Right lobe of liver (tissue), 6 donors: ENCODE data around the gene CDH3. TPM values are rescaled to one million over a fixed set of nuclear protein-coding genes. Genes with fewer than 3 reads are reported as not detected.

ENCODE experiments used
- ATAC-seq, 4 donors: fragments of 200-7000 bp; cut with Tn5 transposase; one replicate each; pipeline ENCODE4 v1.9.1; 2020; ENCODE audit warnings: mild to moderate bottlenecking in 4 of 4, moderate library complexity in 4 of 4
- DNase-seq, 3 donors: peaks; one replicate each; pipeline ENCODE4 v3.0.0-alpha.2; 2020
- H3K27ac ChIP-seq, 3 donors: fragments of 200-600 bp; one replicate each; pipeline ENCODE4 v1.8.0; 2022
- H3K27me3 ChIP-seq, 2 donors: fragments of 200-600 bp; one replicate each; pipeline ENCODE4 v1.8.0; 2022
- H3K36me3 ChIP-seq, 4 donors: fragments of 200-600 bp; sonication (generic) in 1 of 4; one replicate each; pipeline versions ENCODE4 v1.5.1 to v1.8.0; 2017 to 2022; ENCODE audit warnings: control low read depth in 1 of 4
- H3K4me1 ChIP-seq, 4 donors: fragments of 200-600 bp; sonication (generic) in 1 of 4; one replicate each; pipeline versions ENCODE4 v1.5.1 to v1.8.0; 2017 to 2022; ENCODE audit warnings: control low read depth in 1 of 4
- H3K4me3 ChIP-seq, 3 donors: fragments of 200-600 bp; one replicate each; pipeline ENCODE4 v1.8.0; 2022
- H3K9me3 ChIP-seq, 4 donors: fragments of 200-600 bp; sonication (generic) in 1 of 4; one replicate each; pipeline versions ENCODE4 v1.5.1 to v1.8.0; 2017 to 2022; ENCODE audit warnings: control low read depth in 1 of 4
- POLR2A ChIP-seq: fragments of 450-650 bp; IDR thresholded peaks from one replicate; pipeline ENCODE4 v1.6.1; 2017; ENCODE audit warnings: antibody characterized with exemption, mild to moderate bottlenecking
- WGBS: methylation state at CpG from one replicate; pipeline ENCODE4 v1.1.6; 2018; ENCODE audit warnings: low coverage, low lambda C conversion rate; ENCODE audit not compliant: insufficient coverage; ENCODE audit errors: missing lambda C conversion rate; 5-methylcytosine and 5-hydroxymethylcytosine counted together
- intact Hi-C, 2 donors: fragments of 100-400 bp; cut with DNase I; formaldehyde crosslinking; loops; one replicate each; pipeline versions ENCODE4 v1.11.2 to v1.14.1; 2022
- total RNA-seq, 6 experiments: library from RNA; depleted of rRNA in 2 of 6; stranded (reverse); fragments of >200 nt in 2 of 6; fragmentation: NEBNext Ultra II Directional in 3 of 6; extraction: Animal tissue kit (Norgen Biotek cat#: 25700) in 3 of 6; gene quantifications; one replicate each; pipeline versions ENCODE4 v1.1.0 to v1.2.4, GENCODE V29; 2016 to 2023
- TF ChIP-seq, protein P1 (sequence below), 4 donors: fragments of 200-600 bp in 3 of 4; fragments of 450-650 bp in 1 of 4; IDR thresholded peaks; one replicate each; pipeline versions ENCODE4 v1.5.1 to v1.8.0; 2016 to 2022; ENCODE audit warnings: antibody characterized with exemption in 4 of 4, mild to moderate bottlenecking in 2 of 4
- donor health status: DM: no; HTN: yes; CAD: no.
- donor health status: DM: no; HTN: no; CAD: no.
- donor health status: DM: no; HTN: no; CAD: no.
- donor health status: DM: no; HTN: yes; CAD: no.
- donor health status: DM: no; HTN: yes; CAD: no.

CDH3 gene
- total RNA-seq, 6 experiments from 2014 or later: 0.06 TPM; not detected in 5

DNA sequence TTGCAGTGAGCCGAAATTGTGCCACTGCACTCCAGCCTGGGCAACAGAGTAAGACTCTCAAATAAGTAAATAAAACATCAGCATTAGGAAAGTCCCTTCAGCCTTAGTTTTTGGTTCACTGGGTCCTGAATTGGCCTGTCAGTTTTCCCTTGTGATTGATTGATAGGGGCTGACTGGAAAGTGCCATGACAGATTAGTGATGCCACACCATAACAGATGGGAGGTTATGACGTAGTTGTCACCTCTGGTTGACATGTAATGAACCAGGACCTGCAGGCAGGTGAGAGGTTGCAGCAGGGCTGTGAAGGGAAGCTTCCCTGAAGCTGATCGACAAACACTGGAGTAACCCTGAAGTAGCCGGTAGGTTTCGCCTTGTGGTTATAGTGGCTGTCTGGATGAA is 41.8 kb downstream of the CDH3 start:
- Histone ChIP-seq H3K9me3 (no peaks in the 10 kb centered on the region), H3K4me1 (no peaks in the 10 kb centered on the region), H3K36me3 (no peaks in the 10 kb centered on the region), H3K27me3 (no peaks in the 10 kb centered on the region), H3K27ac (no peak overlapping the region), H3K4me3 (no peak overlapping the region)
- no peak for TF ChIP-seq POLR2A
- TF ChIP-seq, protein P1, sequence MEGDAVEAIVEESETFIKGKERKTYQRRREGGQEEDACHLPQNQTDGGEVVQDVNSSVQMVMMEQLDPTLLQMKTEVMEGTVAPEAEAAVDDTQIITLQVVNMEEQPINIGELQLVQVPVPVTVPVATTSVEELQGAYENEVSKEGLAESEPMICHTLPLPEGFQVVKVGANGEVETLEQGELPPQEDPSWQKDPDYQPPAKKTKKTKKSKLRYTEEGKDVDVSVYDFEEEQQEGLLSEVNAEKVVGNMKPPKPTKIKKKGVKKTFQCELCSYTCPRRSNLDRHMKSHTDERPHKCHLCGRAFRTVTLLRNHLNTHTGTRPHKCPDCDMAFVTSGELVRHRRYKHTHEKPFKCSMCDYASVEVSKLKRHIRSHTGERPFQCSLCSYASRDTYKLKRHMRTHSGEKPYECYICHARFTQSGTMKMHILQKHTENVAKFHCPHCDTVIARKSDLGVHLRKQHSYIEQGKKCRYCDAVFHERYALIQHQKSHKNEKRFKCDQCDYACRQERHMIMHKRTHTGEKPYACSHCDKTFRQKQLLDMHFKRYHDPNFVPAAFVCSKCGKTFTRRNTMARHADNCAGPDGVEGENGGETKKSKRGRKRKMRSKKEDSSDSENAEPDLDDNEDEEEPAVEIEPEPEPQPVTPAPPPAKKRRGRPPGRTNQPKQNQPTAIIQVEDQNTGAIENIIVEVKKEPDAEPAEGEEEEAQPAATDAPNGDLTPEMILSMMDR (IDR thresholded peaks at IDR 0.05): no peak
- DNase-seq (no peak), ATAC-seq (no peak)
- 81% methylated on average over 4 of the region's 5 CpGs for WGBS
- intact Hi-C loops: no loop called here

- Histone ChIP-seq H3K9me3 (no peaks in the 10 kb centered on the region), H3K27me3 (no peaks in the 10 kb centered on the region), H3K36me3 (no peaks in the 10 kb centered on the region), H3K4me3 (no peak overlapping the region), H3K4me1 (no peaks in the 10 kb centered on the region), H3K27ac (no peak overlapping the region)
- 49% methylated on average over 3 of the region's 5 CpGs for WGBS
- TF ChIP-seq, protein P1 (IDR thresholded peaks at IDR 0.05): no peak
- no peak for TF ChIP-seq POLR2A
- ATAC-seq (no peak), DNase-seq (no peak)
- intact Hi-C loops: no loop called here
These were observed 44.8 kb downstream of the CDH3 start for GRCh38 chr16:68689921-68690320.

GRCh38 chr16:68695575-68695974 is 50.5 kb downstream of the CDH3 start:
- no peak overlapping the region for H3K4me3 ChIP-seq
- no peak for DNase-seq
- no peaks in the 10 kb centered on the region for H3K27me3 ChIP-seq
- TF ChIP-seq, protein P1 (IDR thresholded peaks at IDR 0.05): no peak
- no peak for TF ChIP-seq POLR2A
- intact Hi-C loops: no loop called here
- WGBS: 51% methylated on average over 5 of the region's 11 CpGs
- H3K4me1 ChIP-seq: no peaks in the 10 kb centered on the region
- H3K9me3 ChIP-seq: no peaks in the 10 kb centered on the region
- no peak overlapping the region for H3K27ac ChIP-seq
- no peaks in the 10 kb centered on the region for H3K36me3 ChIP-seq
- ATAC-seq: peak in 1 of 4 donors; percentile 22

GRCh38 chr16:68696514-68696913 is 51.4 kb downstream of the CDH3 start:
- H3K27ac ChIP-seq: no peak overlapping the region
- no peak overlapping the region for H3K4me3 ChIP-seq
- TF ChIP-seq, protein P1 (IDR thresholded peaks at IDR 0.05): no peak
- no peak for TF ChIP-seq POLR2A
- no peaks in the 10 kb centered on the region for H3K36me3 ChIP-seq
- ATAC-seq (peak in 1 of 4 donors; percentile 19), DNase-seq (no peak)
- intact Hi-C loops: no loop called here
- no peaks in the 10 kb centered on the region for H3K9me3 ChIP-seq
- H3K4me1 ChIP-seq: no peaks in the 10 kb centered on the region
- no peaks in the 10 kb centered on the region for H3K27me3 ChIP-seq
- 95% methylated on average over 3 of the region's 8 CpGs for WGBS

GRCh38 chr16:68698091-68698490 is 53.0 kb downstream of the CDH3 start:
- Histone ChIP-seq H3K9me3 (no peaks in the 10 kb centered on the region), H3K36me3 (no peaks in the 10 kb centered on the region), H3K27ac (no peak overlapping the region), H3K4me3 (no peak overlapping the region), H3K27me3 (no peaks in the 10 kb centered on the region), H3K4me1 (no peaks in the 10 kb centered on the region)
- 63% methylated on average over 5 of the region's 23 CpGs for WGBS
- no peak for DNase-seq
- intact Hi-C loops: no loop called here
- ATAC-seq: no peak
- TF ChIP-seq POLR2A: no peak
- TF ChIP-seq, protein P1 (IDR thresholded peaks at IDR 0.05): no peak
